Measurements from ENCODE around the gene GPX4. TPM values are rescaled to one million over a fixed set of nuclear protein-coding genes. Genes with fewer than 3 reads are reported as not detected.

GPX4 gene
- total and polyA plus RNA-seq, 2 donors (not counting 1 experiment from before 2014, with no cell fraction given): 213 to 317 TPM

DNA sequence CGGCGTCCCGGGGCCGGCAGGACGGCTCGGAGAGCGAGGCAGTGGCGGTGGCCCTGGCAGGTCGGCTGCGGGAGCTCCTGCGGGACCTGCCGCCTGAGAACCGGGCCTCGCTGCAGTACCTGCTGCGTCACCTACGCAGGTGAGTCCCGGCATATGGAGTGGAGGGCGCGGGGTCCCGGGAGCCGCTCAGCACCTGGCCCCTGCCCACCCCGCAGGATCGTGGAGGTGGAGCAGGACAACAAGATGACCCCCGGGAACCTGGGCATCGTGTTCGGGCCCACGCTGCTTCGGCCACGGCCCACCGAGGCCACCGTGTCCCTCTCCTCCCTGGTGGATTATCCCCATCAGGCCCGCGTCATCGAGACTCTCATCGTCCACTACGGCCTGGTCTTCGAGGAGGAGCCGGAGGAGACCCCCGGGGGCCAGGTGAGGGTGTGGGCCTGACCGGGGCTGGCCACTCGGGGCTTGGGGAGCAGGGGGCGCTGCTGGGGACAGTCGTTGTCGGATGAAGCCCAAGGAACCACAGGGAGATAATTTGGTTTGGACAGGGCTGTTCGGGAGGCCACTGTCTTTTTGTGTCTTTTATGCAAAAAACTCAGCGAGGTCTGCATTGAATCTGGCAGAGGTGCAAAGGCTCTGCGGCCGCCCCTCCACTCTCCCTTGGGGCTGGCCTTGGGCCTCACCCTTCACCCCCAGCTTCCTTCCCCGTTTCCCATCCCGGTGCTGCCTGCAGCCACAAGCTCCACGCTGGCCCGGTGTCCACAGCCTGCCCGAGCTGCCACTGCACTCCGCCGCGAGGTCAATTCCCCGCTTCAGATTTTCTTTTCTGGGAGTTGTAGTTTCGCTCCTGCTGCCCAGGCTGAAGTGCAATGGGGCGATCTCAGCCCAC lies 20.6 kb upstream of the GPX4 start:
- ChIA-PET POLR2A (interaction anchor here (0.5 to 8.4 kb wide), 9 partner anchors 8 to 287 kb away, joined by 3 to 97 read pairs (median 6); partner anchors contain the start of gene ARHGAP45), CTCF (interaction anchor here (0.6 to 1.7 kb wide), 2 partner anchors 18 to 95 kb away, joined by 3 to 8 read pairs; no protein-coding TSS in a partner anchor)
- H4K20me1 ChIP-seq (ENCODE audit: control insufficient read depth, insufficient read depth, low read length, poor library complexity, severe bottlenecking): peaks cover 95% of the 10 kb centered on the region
- H3K27me3 ChIP-seq (replicated peaks in 1 of 4; ENCODE audit: control extremely low read depth in 1 of 4, control insufficient read depth in 3 of 4, insufficient read depth in 4 of 4, low read length in 3 of 4): no peaks in the 10 kb centered on the region
- no peak overlapping the region for H2AFZ ChIP-seq (ENCODE audit: insufficient read depth, low read depth, low read length, poor library complexity, severe bottlenecking)
- H3K4me3 Mint-ChIP-seq: no peak overlapping the region
- 90% methylated on average over 58 of the region's 59 CpGs for WGBS (ENCODE audit: insufficient coverage)
- peaks cover 33 to 67% of the 10 kb centered on the region in 2 donors for H3K4me1 ChIP-seq (ENCODE audit: control insufficient read depth in 2 of 2, insufficient read depth in 2 of 2, low read length in 2 of 2)
- no peaks in the 10 kb centered on the region for H3K9me3 ChIP-seq (ENCODE audit: control extremely low read depth in 1 of 3, control insufficient read depth in 2 of 3, insufficient read depth in 1 of 3, low read length in 2 of 3)
- peak overlapping the region; percentile 67 for H3K27ac Mint-ChIP-seq
- peaks cover 36% of the 10 kb centered on the region for H3K4me1 Mint-ChIP-seq
- H3K9ac ChIP-seq (ENCODE audit: low read length): no peak overlapping the region
- no peaks in the 10 kb centered on the region for H3K9me3 Mint-ChIP-seq (ENCODE audit: insufficient read depth)
- H3K27me3 Mint-ChIP-seq: no peaks in the 10 kb centered on the region
- H3K4me2 ChIP-seq (replicated peaks; ENCODE audit: low read depth, low read length, poor library complexity, severe bottlenecking): peak overlapping the region; percentile 3
- intact Hi-C loops (cut with micrococcal nuclease): no loop called here
- no peak overlapping the region for H3K4me3 ChIP-seq (ENCODE audit: control extremely low read depth in 1 of 5, extremely low read depth in 1 of 5, insufficient read depth in 1 of 5, low read depth in 2 of 5, low read length in 4 of 5)
- H3K27ac ChIP-seq (ENCODE audit: low read length in 2 of 2): no peak overlapping the region
- DNase-seq: no peak
- H3K36me3 ChIP-seq (replicated peaks in 1 of 2; ENCODE audit: control extremely low read depth in 1 of 2, control insufficient read depth in 1 of 2, extremely low read depth in 1 of 2, insufficient read depth in 2 of 2, low read length in 1 of 2): peaks cover 0 to 87% of the 10 kb centered on the region in 2 experiments
- peaks cover 32% of the 10 kb centered on the region for H3K79me2 ChIP-seq (ENCODE audit: control insufficient read depth, insufficient read depth, low read length)
- TF ChIP-seq, protein P1, sequence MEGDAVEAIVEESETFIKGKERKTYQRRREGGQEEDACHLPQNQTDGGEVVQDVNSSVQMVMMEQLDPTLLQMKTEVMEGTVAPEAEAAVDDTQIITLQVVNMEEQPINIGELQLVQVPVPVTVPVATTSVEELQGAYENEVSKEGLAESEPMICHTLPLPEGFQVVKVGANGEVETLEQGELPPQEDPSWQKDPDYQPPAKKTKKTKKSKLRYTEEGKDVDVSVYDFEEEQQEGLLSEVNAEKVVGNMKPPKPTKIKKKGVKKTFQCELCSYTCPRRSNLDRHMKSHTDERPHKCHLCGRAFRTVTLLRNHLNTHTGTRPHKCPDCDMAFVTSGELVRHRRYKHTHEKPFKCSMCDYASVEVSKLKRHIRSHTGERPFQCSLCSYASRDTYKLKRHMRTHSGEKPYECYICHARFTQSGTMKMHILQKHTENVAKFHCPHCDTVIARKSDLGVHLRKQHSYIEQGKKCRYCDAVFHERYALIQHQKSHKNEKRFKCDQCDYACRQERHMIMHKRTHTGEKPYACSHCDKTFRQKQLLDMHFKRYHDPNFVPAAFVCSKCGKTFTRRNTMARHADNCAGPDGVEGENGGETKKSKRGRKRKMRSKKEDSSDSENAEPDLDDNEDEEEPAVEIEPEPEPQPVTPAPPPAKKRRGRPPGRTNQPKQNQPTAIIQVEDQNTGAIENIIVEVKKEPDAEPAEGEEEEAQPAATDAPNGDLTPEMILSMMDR (IDR thresholded peaks at IDR 0.05): no peak
- TF ChIP-seq EZH2 (IDR thresholded peaks at IDR 0.05; ENCODE audit: borderline replicate concordance, insufficient read depth, low read depth, low read length, poor library complexity, severe bottlenecking): no peak
- no peak for ATAC-seq (ENCODE audit: low read depth)
